ENCODE results near the gene TSKU. TPM values are rescaled to one million over a fixed set of nuclear protein-coding genes. Genes with fewer than 3 reads are reported as not detected.
"Not testable (repeated sequence)": the region's sequence is repeated elsewhere in the genome, so short reads cannot be mapped to it uniquely, and the experiment has no call there.

Gene TSKU
- total RNA-seq, 1 donor from 2014 or later, result 50.7 TPM

DNA sequence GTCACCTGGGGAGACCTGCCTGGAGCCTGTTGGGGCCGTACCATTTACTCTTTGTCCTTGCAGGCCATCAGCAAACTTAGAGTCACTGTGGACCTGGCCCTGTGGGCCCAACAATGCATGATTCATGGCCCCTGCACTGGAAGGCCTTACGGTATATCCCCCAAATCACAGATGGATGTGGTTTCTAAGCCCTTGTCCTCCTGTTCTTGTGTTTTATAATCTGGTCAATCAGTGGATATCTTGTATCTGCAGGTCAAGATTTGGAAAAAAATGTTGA is 6.2 kb downstream of the TSKU start:
- no peak for ATAC-seq

DNA sequence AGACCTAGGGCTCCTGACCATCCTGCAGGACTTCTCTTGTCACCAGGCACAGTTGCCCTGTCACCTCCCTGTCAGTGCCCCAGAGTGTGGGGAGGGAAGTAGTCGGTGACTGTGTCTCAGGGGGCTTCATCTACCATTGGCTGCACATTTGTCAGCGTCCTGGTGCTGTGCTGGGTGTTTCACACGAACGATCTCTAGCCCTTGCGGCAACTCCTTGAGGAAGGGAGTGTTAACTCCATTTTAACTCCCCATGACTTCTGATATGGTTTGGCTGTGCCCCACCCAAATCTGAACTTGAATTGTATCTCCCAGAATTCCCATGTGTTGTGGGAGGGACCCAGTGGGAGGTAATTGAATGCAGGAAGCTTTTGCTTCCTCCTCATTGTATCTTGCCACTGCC is 7.1 kb downstream of the TSKU start:
- no peak for ATAC-seq

DNA sequence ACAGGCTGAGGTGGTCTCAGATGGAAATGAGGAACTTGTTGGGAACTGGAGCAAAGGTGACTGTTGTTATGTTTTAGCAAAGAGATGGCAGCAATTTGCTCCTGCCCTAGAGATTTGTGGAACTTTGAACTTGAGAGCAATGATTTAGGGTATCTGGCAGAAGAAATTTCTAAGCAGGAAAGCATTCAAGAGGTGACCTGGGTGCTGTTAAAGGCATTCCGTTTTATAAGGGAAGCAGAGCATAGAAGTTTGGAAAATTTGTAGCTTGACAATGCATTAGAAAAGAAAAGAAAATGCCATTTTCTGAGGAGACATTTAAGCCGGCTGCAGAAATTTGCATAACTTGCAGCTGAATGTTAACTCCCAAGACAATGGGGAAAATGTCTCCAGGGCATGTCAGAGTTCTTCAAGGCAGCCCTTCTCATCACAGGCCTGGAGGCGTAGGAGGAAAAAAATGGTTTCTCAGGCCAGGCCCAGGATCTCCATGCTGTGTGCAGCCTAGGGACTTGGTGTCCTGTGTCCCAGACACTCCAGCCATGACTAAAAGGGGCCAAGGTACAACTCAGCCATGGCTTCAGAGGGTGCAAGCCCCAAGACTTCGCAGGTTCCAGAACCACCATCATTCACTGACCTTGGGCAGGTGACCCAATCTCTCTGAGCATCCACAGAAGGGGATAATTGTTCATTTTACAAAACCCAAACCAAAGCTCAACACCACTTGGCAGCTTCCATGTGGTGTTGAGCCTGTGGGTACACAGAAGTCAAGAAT is 8.0 kb downstream of the TSKU start:
- ATAC-seq, result not testable (repeated sequence)

DNA sequence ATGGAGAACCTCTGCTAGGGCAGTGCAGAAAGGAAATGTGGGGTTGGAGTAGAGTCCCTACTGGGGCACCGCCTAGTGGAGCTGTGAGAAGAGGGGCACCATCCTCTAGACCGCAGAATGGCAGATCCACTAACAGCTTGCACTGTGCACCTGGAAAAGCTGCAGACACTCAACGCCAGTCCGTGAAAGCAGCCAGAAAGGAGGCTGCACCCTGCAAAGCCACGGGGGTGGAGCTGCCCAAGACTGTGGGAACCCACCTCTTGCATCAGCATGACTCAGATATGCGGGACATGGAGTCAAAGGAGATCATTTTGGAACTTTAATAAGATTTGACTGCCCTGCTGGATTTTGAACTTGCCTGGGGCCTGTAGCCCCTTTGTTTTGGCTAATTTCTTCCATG is 8.7 kb downstream of the TSKU start:
- peak; percentile 20 for ATAC-seq

DNA sequence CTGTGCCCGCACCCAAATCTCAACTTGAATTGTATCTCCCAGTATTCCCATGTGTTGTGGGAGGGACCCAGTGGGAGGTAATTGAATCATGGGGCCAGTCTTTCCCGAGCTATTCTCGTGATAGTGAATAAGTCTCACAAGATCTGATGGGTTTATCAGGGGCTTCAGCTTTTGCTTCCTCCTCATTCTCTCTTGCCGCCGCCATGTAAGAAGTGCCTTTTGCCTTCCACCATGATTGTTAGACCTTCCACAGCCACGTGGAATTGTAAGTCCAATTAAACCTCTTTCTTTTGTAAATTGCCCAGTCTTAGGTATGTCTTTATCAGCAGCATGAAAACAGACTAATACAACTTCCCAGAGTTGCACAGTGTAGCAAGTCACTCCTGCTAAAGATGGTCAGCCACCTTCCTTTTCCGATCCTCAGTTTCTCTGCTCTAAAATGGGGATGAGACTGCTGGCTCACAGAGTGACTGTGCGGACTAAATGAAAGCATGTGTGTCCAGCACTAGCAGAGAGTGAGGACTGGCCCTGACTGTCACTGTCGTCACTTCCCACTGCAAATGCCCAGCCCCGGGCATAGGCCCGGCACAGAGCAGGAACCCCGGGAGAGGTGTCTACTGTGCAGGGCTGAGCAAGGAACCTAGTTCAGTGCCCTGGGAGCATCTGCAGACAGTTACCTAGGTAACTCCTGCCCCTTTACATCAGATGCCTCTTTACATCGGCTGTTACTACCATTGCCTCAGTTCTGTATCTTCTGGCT is 9.5 kb downstream of the TSKU start:
- ATAC-seq, result no peak

DNA sequence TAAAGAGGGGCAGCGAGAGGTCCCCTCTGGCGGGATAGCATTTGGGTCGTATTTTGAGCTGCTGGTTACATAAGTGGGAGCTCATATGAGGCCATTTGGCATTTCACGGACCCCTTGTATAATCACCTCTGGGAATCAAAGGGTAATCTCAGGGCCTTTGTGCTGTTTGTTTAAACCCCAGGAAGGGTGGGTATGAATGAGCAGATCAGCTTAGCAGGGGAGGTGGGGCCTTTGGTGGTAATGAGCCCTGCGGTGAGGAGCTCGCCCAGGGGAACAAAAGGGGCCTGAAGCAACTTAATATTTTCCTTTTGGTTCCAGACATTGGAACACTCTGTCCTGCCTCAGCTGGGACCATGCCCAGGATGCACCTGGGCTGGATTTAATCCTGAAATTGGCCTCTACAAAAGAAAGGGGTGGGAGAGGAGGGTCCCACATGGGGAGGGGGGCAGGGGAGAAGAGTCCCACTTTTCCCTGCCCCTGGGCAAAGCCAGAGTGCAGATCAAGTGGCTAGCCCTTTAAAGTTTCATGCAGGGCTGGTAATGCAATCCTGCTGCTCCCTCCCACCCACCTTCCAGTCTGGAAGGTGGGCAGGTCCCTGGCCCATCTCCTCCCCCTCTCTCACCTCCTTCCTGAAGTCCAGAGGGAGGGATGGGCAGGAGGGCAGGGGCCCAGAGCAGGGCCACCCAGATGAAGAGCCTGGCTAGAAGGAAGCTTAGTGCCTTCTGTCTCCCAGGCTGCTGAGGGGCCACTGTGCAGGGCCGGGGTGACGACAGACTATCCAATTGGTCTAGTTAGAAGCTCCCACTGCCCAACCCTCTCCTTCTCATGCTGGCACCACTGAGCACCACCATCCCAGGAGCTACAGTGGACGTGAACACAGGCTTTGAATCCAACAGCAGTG is 10.5 kb downstream of the TSKU start:
- ATAC-seq, result no peak

DNA sequence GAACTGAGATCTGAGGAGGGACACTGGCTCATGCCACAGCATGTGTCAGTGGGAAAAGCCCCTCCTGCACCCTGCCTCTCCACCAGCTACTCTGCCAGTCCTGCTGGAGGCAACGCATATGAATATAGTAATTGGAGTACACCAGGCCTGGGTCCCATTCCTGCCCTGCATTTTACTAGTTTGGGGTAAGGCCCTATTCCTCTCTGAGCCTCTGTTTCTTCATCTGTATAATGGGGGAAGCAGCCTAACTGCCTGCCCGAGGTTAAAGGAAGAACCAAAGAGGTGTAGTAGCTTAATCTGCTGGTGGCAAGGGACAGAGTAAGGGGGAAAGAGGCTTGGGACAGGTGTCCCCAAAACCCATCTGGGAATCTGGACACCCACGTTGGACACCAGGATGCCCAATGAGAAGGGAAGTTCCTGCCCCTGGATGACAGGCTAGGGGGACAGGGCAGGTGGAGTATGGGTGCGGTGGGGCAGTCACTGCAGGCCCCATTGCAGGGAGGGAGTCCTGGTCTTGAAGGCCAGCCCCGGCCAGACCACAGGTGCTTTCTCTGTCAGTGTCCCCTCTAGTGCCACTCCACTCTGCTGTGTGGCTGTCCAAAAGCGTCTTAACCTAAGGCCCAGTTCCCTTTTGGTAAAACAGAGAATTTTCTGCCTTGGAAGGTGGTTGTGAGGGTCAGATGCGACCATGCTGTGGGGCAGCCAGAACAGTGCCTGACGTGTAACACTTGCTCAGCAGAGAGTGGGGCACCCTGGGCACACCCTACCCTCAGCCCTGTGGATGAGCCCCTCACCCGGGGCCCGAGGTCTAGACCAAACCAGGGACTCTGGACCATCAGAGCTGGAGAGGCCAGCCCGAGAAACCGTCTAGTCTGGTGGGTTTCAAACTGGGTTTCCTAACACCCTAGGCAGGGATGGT is 11.5 kb downstream of the TSKU start:
- no peak for ATAC-seq

DNA sequence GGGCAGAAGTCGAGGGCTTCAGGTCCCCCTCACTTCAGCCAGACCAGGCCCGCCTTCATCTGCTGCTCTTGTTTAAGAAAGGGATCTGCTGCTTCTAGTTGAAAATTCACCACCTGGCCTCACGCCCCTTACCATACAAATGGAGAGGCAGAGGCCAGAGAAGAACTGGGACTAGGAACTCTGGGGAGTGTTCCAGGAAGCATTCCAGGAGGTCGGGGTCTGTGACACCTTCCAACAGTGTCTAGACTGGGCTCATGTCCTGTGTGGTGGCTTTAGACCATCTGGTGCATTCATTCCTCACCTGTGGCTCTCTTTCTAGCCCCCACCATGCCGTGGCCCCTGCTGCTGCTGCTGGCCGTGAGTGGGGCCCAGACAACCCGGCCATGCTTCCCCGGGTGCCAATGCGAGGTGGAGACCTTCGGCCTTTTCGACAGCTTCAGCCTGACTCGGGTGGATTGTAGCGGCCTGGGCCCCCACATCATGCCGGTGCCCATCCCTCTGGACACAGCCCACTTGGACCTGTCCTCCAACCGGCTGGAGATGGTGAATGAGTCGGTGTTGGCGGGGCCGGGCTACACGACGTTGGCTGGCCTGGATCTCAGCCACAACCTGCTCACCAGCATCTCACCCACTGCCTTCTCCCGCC is 12.3 kb downstream of the TSKU start:
- ATAC-seq, result no peak

DNA sequence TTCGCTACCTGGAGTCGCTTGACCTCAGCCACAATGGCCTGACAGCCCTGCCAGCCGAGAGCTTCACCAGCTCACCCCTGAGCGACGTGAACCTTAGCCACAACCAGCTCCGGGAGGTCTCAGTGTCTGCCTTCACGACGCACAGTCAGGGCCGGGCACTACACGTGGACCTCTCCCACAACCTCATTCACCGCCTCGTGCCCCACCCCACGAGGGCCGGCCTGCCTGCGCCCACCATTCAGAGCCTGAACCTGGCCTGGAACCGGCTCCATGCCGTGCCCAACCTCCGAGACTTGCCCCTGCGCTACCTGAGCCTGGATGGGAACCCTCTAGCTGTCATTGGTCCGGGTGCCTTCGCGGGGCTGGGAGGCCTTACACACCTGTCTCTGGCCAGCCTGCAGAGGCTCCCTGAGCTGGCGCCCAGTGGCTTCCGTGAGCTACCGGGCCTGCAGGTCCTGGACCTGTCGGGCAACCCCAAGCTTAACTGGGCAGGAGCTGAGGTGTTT is 12.8 kb downstream of the TSKU start:
- ATAC-seq, result no peak

DNA sequence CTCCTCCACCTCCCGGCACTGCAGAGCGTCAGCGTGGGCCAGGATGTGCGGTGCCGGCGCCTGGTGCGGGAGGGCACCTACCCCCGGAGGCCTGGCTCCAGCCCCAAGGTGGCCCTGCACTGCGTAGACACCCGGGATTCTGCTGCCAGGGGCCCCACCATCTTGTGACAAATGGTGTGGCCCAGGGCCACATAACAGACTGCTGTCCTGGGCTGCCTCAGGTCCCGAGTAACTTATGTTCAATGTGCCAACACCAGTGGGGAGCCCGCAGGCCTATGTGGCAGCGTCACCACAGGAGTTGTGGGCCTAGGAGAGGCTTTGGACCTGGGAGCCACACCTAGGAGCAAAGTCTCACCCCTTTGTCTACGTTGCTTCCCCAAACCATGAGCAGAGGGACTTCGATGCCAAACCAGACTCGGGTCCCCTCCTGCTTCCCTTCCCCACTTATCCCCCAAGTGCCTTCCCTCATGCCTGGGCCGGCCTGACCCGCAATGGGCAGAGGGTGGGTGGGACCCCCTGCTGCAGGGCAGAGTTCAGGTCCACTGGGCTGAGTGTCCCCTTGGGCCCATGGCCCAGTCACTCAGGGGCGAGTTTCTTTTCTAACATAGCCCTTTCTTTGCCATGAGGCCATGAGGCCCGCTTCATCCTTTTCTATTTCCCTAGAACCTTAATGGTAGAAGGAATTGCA is 13.5 kb downstream of the TSKU start:
- no peak for ATAC-seq

DNA sequence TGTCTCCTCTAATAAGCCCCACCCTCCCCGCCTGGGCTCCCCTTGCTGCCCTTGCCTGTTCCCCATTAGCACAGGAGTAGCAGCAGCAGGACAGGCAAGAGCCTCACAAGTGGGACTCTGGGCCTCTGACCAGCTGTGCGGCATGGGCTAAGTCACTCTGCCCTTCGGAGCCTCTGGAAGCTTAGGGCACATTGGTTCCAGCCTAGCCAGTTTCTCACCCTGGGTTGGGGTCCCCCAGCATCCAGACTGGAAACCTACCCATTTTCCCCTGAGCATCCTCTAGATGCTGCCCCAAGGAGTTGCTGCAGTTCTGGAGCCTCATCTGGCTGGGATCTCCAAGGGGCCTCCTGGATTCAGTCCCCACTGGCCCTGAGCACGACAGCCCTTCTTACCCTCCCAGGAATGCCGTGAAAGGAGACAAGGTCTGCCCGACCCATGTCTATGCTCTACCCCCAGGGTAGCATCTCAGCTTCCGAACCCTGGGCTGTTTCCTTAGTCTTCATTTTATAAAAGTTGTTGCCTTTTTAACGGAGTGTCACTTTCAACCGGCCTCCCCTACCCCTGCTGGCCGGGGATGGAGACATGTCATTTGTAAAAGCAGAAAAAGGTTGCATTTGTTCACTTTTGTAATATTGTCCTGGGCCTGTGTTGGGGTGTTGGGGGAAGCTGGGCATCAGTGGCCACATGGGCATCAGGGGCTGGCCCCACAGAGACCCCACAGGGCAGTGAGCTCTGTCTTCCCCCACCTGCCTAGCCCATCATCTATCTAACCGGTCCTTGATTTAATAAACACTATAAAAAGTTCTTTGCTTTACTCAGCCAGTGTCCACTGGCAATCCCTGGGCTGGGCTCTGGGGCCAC is 14.4 kb downstream of the TSKU start:
- no peak for ATAC-seq

DNA sequence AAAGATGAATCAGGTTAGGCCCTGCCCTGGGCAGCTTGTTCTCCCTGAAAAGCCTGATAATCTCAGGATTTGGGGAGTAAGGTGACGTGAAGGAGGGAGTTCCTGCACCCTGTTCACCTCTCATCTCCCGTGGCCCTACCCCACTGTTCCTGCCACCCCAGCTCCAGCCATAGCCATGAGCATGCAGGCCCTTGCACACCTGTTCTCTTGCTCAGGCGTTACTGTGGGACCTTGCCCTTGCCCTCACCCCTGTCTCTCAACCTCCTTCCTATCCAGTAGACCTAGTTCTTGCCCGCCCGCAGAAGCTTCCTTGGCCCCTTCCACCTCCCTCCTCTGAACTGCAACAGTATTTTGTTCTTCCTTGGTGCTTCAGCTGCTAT is 15.0 kb downstream of the TSKU start:
- ATAC-seq, result peak; percentile 73

DNA sequence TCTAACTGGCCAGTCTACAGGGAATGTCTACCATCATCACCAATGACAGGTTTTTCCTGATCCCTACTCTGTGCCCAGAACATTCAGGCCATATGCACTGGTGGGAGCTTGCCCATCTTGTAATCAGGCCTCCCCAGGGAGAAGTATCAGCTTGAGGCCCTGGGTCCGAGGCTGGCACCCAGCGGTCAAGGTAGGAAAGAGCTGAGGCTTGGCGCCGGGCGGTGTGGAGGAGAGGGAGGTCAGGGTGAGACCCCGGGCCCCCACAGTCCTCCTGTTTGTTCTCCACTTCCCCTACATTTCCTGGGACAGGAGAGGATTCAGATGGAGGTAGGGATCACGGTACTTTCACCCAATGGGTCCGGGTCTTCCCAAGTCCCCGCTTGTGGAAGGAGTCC is 15.5 kb downstream of the TSKU start:
- peak; percentile 10 for ATAC-seq

DNA sequence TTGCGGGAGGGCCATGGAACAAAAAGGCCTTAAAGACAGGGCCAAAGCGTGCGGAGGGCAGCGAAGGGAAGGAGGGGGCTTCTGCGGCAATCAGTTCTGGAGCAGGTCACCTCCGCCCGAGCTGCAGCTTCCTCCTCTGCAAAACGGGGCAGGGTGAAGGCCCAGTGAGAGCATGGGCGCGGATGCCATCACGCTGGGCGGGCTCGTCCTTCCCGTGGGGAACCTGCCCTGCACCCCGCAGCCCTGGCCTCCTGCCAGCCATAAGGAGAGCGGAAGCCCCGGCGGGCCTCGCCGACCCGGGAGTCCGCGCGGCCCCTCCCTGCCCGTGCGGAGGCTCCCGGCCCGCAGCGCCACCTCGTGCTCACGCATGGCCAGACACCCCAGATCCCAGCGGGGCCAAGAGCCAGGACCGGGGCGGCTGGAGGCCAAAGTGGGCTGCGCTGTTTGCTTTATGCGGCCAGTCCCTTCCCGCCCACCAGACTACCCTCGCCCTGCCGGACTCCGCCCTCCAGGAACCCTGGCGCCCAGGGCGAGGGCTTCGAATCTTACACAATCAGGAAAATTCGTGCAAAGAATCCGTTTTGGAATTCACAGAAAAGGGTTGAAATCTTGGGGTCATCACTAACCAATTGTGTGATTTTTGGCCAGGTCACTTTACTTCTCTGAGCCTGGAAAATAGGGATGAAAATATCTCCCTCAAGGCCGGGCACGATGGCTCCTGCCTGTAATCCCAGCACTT is 16.1 kb downstream of the TSKU start:
- ATAC-seq, result peak; percentile 79

DNA sequence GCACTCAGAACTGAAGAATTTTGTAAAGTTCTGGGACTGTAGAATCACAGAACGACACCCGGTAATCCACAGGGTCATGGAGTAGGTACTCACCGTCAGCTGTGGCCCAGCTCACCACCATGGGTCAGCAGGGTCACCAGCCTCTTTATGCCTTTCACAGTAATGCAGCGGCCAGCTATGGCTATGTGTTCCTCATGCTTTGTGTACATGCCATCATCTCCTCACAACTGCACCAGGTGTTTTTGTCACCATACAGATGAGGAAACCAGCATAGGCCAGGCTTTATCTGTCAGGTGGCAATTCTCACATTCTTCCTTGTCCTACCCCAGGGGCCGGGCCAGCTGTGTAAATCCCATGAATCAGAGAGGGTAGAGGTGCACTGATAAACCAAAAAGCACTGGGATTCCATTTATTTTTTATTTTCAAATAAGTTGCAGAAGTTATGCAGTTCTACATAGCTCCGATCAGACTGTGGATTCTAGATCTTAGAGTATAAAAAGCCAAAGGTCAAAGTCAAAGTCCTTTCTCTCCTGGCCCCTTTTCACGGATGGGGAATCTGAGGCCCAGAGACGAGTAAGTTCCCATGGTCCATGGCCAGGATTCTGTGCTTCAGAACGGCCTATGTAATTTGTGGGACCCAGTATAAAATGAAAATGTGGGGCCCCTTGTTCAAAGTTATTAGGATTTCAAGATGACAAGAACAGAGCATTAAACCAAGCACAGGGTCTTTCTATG is 17.5 kb downstream of the TSKU start:
- ATAC-seq, result no peak

DNA sequence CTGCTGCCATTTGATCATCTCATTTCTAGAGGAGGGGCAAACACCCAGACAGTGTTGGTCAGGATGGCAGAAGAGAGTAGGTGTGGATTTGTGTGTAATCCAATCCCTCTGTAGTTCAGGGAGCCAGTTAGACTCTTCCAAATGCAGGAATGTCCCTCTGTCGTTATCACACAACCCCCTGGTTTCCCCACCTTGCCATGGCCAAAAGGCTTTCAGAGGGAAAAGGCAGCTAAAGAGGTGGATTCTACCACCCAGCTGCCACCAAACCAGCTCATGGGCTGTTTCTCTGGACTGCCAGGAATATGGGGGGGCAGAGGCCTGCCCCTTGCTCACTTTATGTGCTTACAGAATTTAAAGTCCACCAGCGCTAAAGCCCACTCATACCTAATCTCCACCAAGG is 18.1 kb downstream of the TSKU start:
- no peak for ATAC-seq

DNA sequence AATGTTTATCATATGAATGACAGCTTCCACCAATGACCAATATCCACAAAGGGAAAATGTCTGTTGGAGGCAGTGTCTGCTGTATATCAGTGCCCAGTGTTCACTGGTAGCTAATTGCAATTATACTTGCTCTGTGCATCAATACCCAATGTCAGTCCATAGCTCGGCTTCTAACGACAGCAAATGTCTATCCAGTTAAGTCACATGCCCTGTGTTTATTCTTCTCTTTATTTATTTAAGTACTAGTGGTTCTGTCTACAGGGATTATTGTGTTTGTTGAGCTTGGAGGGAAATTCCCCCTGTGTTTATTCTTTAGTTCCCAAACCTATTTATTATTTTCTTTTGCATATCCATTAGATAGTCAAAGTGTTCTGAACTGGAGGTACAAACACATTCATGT is 18.6 kb downstream of the TSKU start:
- no peak for ATAC-seq

DNA sequence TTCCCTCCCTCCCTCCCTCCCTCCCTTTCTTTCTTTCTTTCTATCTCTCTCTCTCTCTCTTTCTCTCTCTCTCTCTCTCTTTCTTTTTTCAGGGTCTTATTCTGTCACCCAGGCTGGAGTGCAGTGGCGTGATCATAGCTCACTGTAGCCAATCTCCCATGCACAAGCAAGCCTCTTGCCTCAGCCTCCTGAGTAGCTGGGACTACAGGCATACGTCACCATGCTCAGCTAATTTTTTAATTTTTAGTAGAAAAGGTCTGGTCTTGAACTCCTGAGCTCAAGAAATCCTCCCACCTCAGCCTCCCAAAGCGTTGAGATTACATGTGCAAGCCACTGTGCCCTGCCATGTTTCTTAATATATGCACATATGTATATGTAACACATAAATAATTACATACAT is 19.0 kb downstream of the TSKU start:
- no peak for ATAC-seq

DNA sequence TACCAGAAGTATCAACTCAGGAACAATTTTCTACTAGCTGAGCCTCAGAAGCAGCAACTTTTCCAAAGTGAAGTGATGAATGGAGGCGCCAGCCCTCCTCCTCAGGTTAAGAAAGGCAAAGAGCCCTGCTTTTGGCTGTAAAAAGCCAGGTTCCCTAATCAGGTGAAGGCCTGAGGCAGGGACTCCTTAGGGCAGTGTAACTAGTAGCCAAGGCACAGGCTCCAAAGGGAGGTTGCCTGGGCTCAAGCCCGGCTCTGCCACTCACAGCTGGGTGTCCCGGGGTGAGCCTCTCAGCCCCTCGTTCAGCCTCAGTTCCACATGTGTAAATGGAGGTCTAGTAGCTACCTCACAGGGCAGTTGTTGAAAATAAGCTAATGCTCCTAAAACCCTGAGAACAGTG is 19.5 kb downstream of the TSKU start:
- ATAC-seq, result no peak

Measured in esophagus mucosa (tissue), 1 donor.